Tibial artery (tissue), 4 donors: ENCODE data around the gene PERCC1.

Experiments used
- DNase-seq, 2 donors: peaks; one replicate each; pipeline ENCODE4 v3.0.0-alpha.2; 2019
- H3K27ac ChIP-seq, 2 donors: fragments of 200-600 bp; sonication (generic) in 1 of 2; 1 replicate in 1 of 2; 2 replicates in 1 of 2; pipeline ENCODE4 v1.5.1; 2018 to 2019; ENCODE audit warnings: mild to moderate bottlenecking in 1 of 2
- H3K27me3 ChIP-seq, 2 donors: fragments of 200-600 bp; sonication (generic) in 1 of 2; one replicate each; pipeline versions ENCODE4 v1.5.1 to v1.6.0; 2016 to 2019
- H3K36me3 ChIP-seq, 3 donors: fragments of 200-600 bp; sonication (generic) in 2 of 3; one replicate each; pipeline ENCODE4 v1.5.1; 2016 to 2019; ENCODE audit warnings: mild to moderate bottlenecking in 2 of 3
- H3K4me1 ChIP-seq, 4 donors: fragments of 200-600 bp; sonication (generic) in 2 of 4; 1 replicate in 3 of 4; 2 replicates in 1 of 4; pipeline ENCODE4 v1.5.1; 2016 to 2019
- H3K4me3 ChIP-seq, 2 donors: fragments of 200-600 bp; sonication (generic) in 1 of 2; 1 replicate in 1 of 2; 2 replicates in 1 of 2; pipeline ENCODE4 v1.5.1; 2018 to 2019; ENCODE audit warnings: mild to moderate bottlenecking in 2 of 2
- H3K9me3 ChIP-seq, 3 donors: fragments of 200-600 bp; sonication (generic) in 1 of 3; one replicate each; pipeline ENCODE4 v1.5.1; 2016 to 2019
- CTCF ChIP-seq, 2 experiments: fragments of 200-600 bp in 1 of 2; fragments of 450-650 bp in 1 of 2; IDR thresholded peaks; one replicate each; pipeline ENCODE4 v1.5.1; 2017 to 2019; ENCODE audit warnings: antibody characterized with exemption in 2 of 2, mild to moderate bottlenecking in 1 of 2, moderate library complexity in 1 of 2
- intact Hi-C: fragments of 100-400 bp; cut with DNase I; formaldehyde crosslinking; loops from one replicate; pipeline ENCODE4 v1.15.0; 2023; ENCODE audit warnings: low total_unique reads

Gene PERCC1

GRCh38 chr16:1430759-1431496 lies at the start of gene PERCC1:
Gene PERCC1 (plus strand): TSS chr16:1431078. CDS start chr16:1432594, 1,516 bp downstream.
- no peaks in the 10 kb centered on the region for H3K9me3 ChIP-seq
- no peak within 1 kb of the TSS for H3K27ac ChIP-seq
- intact Hi-C loops = no loop called here
- H3K36me3 ChIP-seq = peaks cover 0 to 10% (median 0%) of the 10 kb centered on the region in 3 donors
- DNase-seq = no peak
- TF ChIP-seq CTCF (IDR thresholded peaks at IDR 0.05) = no peak
- H3K4me3 ChIP-seq = no peak within 1 kb of the TSS
- H3K4me1 ChIP-seq = peaks cover 0 to 9% (median 0%) of the 10 kb centered on the region in 4 donors
- peaks cover 0 to 55% of the 10 kb centered on the region in 2 donors for H3K27me3 ChIP-seq

GRCh38 chr16:1381612-1382406 lies 49.1 kb upstream of the PERCC1 start:
- intact Hi-C loops = loop anchor here (2.0 kb wide), 1 partner anchor 25 kb away; no protein-coding TSS in a partner anchor
- Histone ChIP-seq H3K4me1 (peaks cover 8 to 28% (median 21%) of the 10 kb centered on the region in 4 donors), H3K27me3 (no peaks in the 10 kb centered on the region), H3K36me3 (peaks cover 33 to 65% (median 46%) of the 10 kb centered on the region in 3 donors), H3K27ac (no peak overlapping the region), H3K4me3 (no peak overlapping the region), H3K9me3 (no peaks in the 10 kb centered on the region)
- no peak for DNase-seq
- TF ChIP-seq CTCF (IDR thresholded peaks at IDR 0.05) = no peak

- no peaks in the 10 kb centered on the region for H3K9me3 ChIP-seq
- H3K27ac ChIP-seq = no peak overlapping the region
- peaks cover 7 to 17% (median 12%) of the 10 kb centered on the region in 4 donors for H3K4me1 ChIP-seq
- H3K36me3 ChIP-seq = peaks cover 37 to 80% (median 53%) of the 10 kb centered on the region in 3 donors
- no peak for TF ChIP-seq CTCF (IDR thresholded peaks at IDR 0.05)
- intact Hi-C loops = loop anchor here (2.0 kb wide), 1 partner anchor 23 kb away; no protein-coding TSS in a partner anchor
- DNase-seq = no peak
- no peaks in the 10 kb centered on the region for H3K27me3 ChIP-seq
- no peak overlapping the region for H3K4me3 ChIP-seq
These were observed 47.3 kb upstream of the PERCC1 start for GRCh38 chr16:1383556-1383955.

- H3K36me3 ChIP-seq = peaks cover 46 to 97% (median 70%) of the 10 kb centered on the region in 3 donors
- intact Hi-C loops = no loop called here
- H3K27ac ChIP-seq = no peak overlapping the region
- H3K4me1 ChIP-seq = peaks cover 0 to under 1% (median 0%) of the 10 kb centered on the region in 4 donors
- no peaks in the 10 kb centered on the region for H3K9me3 ChIP-seq
- no peak for TF ChIP-seq CTCF (IDR thresholded peaks at IDR 0.05)
- no peak overlapping the region for H3K4me3 ChIP-seq
- DNase-seq = no peak
- no peaks in the 10 kb centered on the region for H3K27me3 ChIP-seq
These were observed 45.6 kb upstream of the PERCC1 start for GRCh38 chr16:1385232-1385631.

GRCh38 chr16:1387331-1387730 lies 43.5 kb upstream of the PERCC1 start:
- Histone ChIP-seq H3K4me1 (no peaks in the 10 kb centered on the region), H3K9me3 (no peaks in the 10 kb centered on the region), H3K27ac (no peak overlapping the region), H3K27me3 (no peaks in the 10 kb centered on the region), H3K36me3 (peaks cover 48 to 99% (median 71%) of the 10 kb centered on the region in 3 donors), H3K4me3 (no peak overlapping the region)
- no peak for TF ChIP-seq CTCF (IDR thresholded peaks at IDR 0.05)
- no peak for DNase-seq
- intact Hi-C loops = no loop called here
